H1 (cell line): ENCODE data around the gene MRTFA. TPM values are rescaled to one million over a fixed set of nuclear protein-coding genes. Genes with fewer than 3 reads are reported as not detected.

Experiments
- CHD7 ChIP-seq: fragments of 300-600 bp; sonication (generic); IDR thresholded peaks from 2 replicates; pipeline ENCODE4 v1.7.1; 2012; ENCODE audit warnings: low read length, moderate library complexity, mild to moderate bottlenecking, inconsistent platforms; ENCODE audit not compliant: insufficient replicate concordance
- polyA plus RNA-seq, 7 experiments: library from polyadenylated mRNA; depleted of rRNA in 3 of 7; stranded (reverse) in 5 of 7; unstranded in 2 of 7; fragments of >200 nt in 5 of 7; fragments of 200-250 nt in 2 of 7; gene quantifications; 1 replicate in 5 of 7; 2 replicates in 1 of 7; 4 replicates in 1 of 7; pipeline versions ENCODE4 v1.2.1 to v1.2.3, GENCODE V29; 2011 to 2013; ENCODE audit warnings: missing spikeins in 2 of 7, mixed read lengths in 2 of 7
- total RNA-seq: library from RNA; stranded (reverse); fragmentation: NEBNext Ultra II Directional; extraction: Animal tissue kit (Norgen Biotek cat#: 25700); gene quantifications from 2 replicates; pipeline ENCODE4 v1.2.1, GENCODE V29; 2021

Gene MRTFA
- total and polyA plus RNA-seq, 2 of the 8 experiments (the other 6 are each of a cell fraction or from before 2014, with no cell fraction given) = 5.4 to 37.9 TPM

- no peak for TF ChIP-seq CHD7
These were observed 220.3 kb downstream of the MRTFA start (continued) for GRCh38 chr22:40416267-40416570.
